DMS153 (cell line): ENCODE results near the gene DNAL1.
"Not testable (repeated sequence)": the region's sequence is repeated elsewhere in the genome, so short reads cannot be mapped to it uniquely, and the experiment has no call there.

Experiments
- DNase-seq: peaks from one replicate; lab custom pipeline; 2025; lab: John Stamatoyannopoulos, UW

The DNAL1 gene

DNA sequence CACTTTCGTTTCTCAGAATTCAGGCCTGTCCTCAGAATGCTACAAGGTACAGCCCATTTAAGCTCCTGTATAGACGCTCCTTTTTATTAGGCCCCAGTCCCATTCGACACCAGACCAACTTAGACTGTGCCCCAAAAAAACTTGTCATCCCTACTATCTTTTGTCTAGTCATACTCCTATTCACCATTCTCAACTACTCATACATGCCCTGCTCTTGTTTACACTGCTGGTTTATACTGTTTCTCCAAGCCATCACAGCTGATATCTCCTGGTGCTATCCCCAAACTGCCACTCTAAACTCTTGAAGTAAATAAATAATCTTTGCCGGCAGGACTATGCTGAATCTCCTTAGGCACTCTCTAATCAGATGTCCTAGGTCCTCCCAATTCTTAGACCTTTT, 63.3 kb downstream of the DNAL1 start:
- not testable (repeated sequence) for DNase-seq

DNA sequence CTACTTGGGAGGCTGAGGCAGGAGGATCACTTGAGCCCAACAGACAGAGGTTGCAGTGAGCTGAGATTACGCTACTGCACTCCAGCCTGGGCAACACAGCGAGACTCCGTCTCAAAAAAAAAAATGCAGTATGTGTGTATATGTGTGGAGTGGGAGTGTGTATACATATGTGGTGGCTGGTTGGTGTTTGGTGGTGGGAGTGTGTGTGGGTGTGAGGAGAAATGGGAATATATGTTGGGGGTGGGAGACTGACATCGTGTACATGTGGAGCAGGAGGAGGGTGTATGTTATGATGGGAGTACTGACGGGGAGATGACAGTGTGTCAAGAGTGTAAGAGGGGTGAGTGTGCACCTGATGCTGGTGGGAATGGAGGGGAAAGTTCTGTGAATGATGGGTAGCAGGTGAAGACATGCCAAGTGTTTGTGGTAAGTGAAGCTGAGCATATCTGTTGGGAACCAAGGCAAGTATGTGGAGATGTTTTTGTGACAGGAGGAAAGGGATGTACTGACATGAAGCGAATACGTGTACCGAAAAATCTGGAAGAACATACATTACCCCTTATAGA, 65.2 kb downstream of the DNAL1 start:
- no peak for DNase-seq

DNA sequence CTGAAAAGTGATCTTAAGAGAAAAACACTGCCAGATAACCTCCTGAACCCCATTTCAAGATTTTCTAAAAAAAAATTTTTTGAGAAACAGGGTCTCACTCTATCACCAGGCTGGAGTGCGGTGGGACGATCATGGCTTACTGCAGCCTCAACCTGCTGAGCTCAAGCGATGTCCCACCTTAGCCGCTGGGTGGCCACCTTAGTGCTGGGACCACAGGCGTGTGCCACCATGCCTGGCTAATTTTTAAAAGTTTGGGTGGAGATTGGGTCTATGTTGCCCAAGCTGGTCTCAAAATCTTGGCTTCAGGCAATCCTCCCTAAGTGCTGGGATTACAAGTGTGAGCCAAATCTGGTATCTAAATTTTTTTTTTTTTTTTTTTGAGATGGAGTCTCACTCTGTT, 66.0 kb downstream of the DNAL1 start:
- no peak for DNase-seq

- no peak for DNase-seq
These were observed 67.3 kb downstream of the DNAL1 start for GRCh38 chr14:73712071-73712506.

DNA sequence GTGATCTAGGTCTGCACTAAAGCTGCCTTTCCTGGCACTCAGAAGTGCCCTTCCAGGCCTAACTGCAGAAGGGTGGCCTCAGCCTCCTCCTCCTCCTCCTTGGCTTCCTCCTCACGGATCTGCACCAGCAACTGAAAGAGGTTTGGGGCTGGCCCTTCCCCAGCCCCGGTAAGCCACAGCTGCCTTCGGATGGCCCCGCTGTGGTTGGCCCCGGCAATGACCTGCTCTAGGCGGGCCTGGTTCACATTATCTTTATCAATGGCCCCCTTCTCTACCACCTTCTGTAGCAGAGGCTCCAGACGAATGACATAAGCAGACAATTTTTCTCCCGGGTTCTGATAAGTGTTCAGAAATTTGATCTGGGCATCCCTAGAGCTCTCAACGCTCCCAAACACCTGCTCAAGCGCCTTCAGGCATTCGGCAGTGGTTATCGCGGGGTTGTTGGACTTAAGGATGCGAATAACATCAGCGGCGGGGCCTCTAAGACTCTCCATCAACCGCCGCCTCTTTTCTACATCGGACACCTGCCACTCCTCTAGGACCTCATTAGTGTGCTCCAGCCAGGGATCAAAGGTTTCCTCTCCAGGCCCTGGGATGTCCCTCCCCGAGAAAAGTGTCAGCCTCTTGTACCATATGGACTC, 67.9 kb downstream of the DNAL1 start:
- no peak for DNase-seq

GRCh38 chr14:73713206-73713802, 68.5 kb downstream of the DNAL1 start:
- DNase-seq = no peak

- peak; percentile 67 for DNase-seq
These were observed 69.2 kb downstream of the DNAL1 start, which contains the start of gene PNMA1 for GRCh38 chr14:73713803-73714655. Gene PNMA1 (minus strand): TSS chr14:73714384. CDS start chr14:73713639, 745 bp downstream.

DNA sequence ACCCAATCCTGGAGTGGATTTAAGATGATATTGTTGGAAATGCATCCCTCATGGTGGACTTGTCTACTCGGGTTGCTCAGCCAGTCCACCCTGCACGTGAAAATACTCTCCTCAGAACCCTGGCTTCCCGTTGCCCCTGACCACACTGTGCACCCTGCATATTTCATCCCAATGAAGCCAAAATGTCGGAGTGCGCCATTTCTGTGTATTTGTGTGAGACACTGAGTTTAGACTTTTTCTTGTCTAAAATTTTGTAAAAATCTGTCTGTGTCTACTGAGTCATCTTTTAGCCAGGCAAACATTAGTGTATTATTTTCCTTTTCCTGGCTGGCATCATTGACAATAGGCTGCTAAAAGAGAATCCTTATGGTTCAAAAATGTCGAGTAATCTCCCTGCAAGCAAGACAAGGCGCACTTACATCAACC, 69.9 kb downstream of the DNAL1 start:
- no peak for DNase-seq

DNA sequence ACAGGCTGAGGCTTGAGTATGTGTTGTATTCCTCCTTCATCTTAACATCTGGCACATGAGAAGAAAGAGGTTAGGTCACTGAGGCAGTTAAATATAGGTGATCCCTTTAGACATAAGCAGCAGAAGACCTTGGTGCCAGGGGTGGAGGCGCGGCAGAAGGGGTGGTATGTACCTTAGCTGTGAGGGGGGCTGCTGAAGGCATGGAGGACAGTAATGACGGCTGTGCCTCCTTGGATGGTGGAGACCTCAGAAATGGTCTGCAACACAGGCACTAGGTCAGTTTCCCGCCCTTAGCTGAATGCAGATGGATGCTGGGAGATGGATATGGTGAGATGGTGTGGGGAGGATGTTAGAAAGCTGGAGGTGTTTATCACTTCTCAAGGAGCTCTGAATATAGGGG, 70.9 kb downstream of the DNAL1 start:
- no peak for DNase-seq

- no peak for DNase-seq
These were observed 72.5 kb downstream of the DNAL1 start for GRCh38 chr14:73717266-73717665.

GRCh38 chr14:73717711-73718417, 73.1 kb downstream of the DNAL1 start:
- DNase-seq = no peak

GRCh38 chr14:73718418-73719251, 73.8 kb downstream of the DNAL1 start:
- DNase-seq = no peak

DNA sequence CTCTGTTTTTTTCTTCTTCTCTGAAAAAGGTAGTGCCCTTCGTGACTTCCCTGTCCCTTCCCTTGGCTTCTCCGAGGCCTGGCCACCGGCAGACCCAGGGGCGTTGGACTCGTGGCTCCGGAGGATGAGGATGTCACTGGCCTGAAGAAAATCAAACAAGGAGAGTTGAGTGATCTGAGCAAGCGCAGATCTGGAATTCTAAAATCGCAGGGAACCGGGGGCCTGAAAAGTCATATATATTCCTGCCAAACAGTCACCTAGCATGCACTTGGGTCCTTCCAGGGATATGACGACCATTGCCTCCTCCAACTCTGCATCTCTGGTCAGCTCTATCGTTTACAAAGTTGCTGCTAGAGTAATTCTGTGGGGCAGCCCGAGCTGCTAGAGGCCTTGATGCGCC, 74.6 kb downstream of the DNAL1 start:
- DNase-seq = no peak

DNA sequence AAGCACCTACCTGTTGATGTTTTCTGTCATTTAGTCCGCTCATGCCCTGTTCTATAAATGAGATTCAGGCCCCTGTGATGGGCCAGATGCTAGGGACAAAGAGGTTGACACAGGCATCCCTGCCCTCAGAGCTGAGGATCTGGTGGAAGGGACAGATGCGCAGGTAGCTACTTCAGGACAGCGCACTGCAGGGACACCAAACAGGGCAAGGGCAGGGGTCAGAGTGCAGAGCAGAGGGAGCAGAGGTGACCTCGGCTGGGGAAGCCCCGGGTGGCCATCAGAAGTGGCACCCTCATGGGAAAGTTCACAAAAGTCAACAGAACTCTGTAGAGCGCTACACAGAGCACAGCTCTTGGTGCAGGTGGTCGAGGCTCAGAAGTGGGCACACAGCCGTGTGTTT, 75.0 kb downstream of the DNAL1 start:
- DNase-seq = no peak

- DNase-seq = no peak
These were observed 75.8 kb downstream of the DNAL1 start for GRCh38 chr14:73720636-73721035.

DNA sequence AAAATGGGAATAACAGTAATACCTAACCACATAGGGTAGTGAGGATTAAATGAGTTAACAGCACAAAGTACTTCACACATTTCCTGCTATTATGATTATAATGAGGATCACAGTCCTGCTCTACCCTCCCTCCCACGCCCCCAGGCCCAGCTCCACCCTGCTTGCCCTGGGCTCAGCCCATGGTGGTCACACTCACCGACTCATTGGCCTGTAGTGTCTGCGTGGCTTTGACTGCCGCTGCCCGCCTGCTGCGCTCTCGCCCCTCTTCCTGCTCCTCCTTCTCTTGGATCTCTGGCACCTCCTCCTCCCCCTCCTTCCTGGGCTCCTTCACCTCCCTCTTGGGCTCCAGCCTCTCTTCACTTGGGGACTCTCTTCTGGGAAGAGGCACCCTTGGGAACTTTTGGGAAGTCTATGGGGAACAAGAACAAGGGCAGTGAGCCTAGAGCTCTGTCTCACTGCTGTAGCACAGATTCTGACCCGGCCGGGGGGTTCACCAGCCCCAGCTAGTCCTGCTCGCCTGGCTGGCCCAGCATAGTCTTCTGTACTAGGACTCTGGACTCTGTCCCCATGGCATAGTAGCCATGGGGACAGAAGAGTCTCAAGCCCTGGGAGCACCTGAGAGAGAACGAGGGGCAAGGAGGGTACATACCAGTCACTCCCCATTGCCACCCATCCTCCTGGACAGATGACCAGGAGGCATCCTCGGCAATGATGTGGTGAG, 76.5 kb downstream of the DNAL1 start:
- no peak for DNase-seq

DNA sequence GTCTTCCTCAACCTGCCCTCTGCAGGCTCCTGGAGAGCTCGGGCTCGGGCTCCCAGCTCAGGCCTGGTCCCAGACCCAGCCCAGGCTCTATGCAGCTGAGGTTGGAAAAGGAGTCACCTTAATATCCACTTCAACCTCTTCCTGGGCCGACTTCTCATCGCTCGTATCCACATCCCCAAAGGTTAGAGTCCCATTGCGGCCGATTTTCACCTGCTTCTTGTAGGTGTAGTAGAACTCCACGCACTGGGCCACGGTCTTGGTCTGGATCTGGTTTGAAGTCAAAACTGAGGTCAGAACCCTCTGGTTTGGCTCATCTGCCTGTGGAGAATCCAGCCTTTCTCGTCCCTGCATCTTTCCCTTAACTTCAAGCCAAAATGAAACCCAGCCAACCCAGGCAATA, 77.8 kb downstream of the DNAL1 start:
- DNase-seq = no peak

- DNase-seq = no peak
These were observed 78.6 kb downstream of the DNAL1 start for GRCh38 chr14:73723406-73723796.

GRCh38 chr14:73723797-73724661, 79.2 kb downstream of the DNAL1 start:
- DNase-seq = no peak
